ENCODE data around the gene ADRB1.

The ADRB1 gene

DNA sequence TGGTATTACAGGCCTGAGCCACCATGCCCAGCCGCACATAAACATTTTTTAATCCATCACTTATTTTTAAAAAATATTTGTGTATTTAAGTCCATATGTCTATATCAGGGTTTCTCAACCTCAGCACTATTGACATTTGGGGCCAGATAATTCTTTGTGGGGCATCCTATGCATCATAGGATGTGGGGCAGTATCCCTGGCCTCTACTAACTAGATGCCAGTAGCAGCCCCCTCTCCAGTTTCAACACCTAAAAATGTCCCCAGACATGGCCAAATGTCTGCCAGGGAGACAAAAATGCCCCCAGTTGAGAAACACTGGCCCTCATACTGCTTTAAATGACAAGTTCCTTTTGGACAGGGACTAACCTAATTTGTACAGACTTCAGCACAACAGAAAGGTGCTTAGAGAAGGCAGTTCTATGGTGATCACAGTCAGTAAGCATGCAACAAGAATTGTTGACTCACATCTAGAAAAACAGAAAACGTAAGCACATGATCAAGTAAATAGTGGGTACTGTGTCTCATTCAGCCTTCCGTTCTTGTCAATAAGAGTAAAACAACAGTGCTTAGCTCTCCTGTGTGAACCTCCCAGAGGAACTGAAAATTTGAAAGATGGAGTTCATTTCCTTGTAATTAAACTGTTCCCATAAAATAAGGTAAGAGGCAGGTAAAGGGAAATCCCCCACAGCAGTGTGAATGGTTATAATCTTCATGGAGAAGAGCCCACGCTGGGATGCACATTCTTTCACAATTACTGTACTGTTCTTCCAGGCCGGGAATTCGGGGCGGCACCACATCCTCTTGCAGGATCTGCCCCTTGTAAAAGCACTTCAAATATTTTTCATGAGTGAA lies 17.3 kb upstream of the ADRB1 start:
- no peak for FAIRE-seq

- no peak for FAIRE-seq
These were observed 16.6 kb upstream of the ADRB1 start for GRCh38 chr10:114027041-114027394.

- no peak for FAIRE-seq
These were observed 15.7 kb upstream of the ADRB1 start for GRCh38 chr10:114027951-114028350.

- FAIRE-seq = no peak
These were observed 15.2 kb upstream of the ADRB1 start for GRCh38 chr10:114028425-114028824.

DNA sequence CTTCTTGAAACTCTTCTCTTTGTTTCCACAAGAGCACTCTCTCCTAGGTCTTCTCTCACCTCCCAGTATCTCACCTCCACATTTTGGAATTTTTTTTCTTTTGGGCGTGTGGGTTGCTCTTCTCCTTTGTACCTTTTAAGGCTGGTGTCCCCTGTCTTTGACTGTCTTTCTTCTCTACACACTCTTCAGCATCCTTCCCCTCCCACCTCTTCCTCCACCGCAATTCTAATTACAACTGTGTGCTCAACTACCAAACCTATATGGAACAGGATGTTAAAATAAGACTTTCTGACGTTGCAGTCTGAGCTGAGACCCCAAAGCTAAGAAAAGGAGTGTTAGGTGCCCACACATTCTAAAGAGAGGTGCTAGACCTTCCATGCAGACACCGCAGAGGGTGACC lies 14.0 kb upstream of the ADRB1 start:
- no peak for FAIRE-seq

DNA sequence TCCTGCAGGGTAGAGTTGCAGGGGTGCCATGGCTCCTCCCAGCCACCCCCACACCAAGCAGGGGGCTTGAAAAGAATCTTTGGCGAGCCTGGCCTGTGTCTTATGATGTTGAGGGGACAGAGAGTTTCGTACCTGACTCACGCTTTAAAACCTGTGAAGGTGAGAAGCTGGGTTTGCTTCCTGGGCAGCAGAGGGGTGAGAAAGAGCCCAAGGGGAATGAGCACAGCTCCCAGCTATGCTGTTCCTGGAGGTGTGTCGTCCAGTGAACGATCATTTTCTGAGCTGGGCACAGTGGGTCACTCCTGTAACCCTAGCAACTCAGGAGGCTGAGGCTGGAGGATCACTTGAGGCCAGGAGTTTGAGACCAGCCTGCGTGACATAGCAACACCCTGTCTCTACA lies 13.5 kb upstream of the ADRB1 start:
- FAIRE-seq = no peak

GRCh38 chr10:114031073-114031972 lies 12.3 kb upstream of the ADRB1 start:
- no peak for FAIRE-seq

GRCh38 chr10:114033566-114033965 lies 10.1 kb upstream of the ADRB1 start:
- FAIRE-seq = peak; percentile 88

- no peak for FAIRE-seq
These were observed 8.6 kb upstream of the ADRB1 start for GRCh38 chr10:114034923-114035645.

GRCh38 chr10:114035791-114036190 lies 7.9 kb upstream of the ADRB1 start:
- FAIRE-seq = peak; percentile 41

- FAIRE-seq = no peak
These were observed 4.8 kb upstream of the ADRB1 start for GRCh38 chr10:114038819-114039218.

- no peak for FAIRE-seq
These were observed 2.5 kb upstream of the ADRB1 start for GRCh38 chr10:114041166-114041565.

GRCh38 chr10:114042895-114043531 lies 653 bp upstream of the ADRB1 start:
- FAIRE-seq = no peak

DNA sequence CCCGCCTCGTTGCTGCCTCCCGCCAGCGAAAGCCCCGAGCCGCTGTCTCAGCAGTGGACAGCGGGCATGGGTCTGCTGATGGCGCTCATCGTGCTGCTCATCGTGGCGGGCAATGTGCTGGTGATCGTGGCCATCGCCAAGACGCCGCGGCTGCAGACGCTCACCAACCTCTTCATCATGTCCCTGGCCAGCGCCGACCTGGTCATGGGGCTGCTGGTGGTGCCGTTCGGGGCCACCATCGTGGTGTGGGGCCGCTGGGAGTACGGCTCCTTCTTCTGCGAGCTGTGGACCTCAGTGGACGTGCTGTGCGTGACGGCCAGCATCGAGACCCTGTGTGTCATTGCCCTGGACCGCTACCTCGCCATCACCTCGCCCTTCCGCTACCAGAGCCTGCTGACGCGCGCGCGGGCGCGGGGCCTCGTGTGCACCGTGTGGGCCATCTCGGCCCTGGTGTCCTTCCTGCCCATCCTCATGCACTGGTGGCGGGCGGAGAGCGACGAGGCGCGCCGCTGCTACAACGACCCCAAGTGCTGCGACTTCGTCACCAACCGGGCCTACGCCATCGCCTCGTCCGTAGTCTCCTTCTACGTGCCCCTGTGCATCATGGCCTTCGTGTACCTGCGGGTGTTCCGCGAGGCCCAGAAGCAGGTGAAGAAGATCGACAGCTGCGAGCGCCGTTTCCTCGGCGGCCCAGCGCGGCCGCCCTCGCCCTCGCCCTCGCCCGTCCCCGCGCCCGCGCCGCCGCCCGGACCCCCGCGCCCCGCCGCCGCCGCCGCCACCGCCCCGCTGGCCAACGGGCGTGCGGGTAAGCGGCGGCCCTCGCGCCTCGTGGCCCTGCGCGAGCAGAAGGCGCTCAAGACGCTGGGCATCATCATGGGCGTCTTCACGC lies 825 bp downstream of the ADRB1 start:
- FAIRE-seq = no peak

- no peak for FAIRE-seq
These were observed 1.7 kb downstream of the ADRB1 start for GRCh38 chr10:114045136-114046086.

DNA sequence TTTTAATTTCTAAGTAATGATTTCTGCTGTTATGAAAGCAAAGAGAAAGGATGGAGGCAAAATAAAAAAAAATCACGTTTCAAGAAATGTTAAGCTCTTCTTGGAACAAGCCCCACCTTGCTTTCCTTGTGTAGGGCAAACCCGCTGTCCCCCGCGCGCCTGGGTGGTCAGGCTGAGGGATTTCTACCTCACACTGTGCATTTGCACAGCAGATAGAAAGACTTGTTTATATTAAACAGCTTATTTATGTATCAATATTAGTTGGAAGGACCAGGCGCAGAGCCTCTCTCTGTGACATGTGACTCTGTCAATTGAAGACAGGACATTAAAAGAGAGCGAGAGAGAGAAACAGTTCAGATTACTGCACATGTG lies 2.4 kb downstream of the ADRB1 start:
- FAIRE-seq = no peak

DNA sequence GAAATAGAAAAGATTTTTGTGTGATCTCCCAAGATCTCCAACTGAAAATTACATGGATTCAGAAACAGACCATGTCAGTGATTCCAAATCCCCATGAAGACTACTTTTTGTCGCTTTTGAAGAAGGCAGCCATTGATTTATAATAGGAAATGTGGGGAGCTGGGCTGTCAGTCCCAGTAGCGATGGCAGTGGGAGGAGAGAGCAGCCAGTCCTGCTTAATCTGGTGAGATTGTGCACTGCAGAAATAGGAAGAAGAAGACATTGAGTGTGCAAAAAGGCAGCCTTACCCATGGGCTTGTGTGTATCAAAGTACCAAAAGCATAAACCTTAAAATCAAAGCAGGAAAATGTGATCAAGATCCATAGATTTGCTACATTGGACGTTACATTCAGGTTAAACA lies 4.8 kb downstream of the ADRB1 start:
- no peak for FAIRE-seq

- FAIRE-seq = no peak
These were observed 8.0 kb downstream of the ADRB1 start for GRCh38 chr10:114051714-114052113.

GRCh38 chr10:114052255-114052654 lies 8.6 kb downstream of the ADRB1 start:
- FAIRE-seq = no peak

DNA sequence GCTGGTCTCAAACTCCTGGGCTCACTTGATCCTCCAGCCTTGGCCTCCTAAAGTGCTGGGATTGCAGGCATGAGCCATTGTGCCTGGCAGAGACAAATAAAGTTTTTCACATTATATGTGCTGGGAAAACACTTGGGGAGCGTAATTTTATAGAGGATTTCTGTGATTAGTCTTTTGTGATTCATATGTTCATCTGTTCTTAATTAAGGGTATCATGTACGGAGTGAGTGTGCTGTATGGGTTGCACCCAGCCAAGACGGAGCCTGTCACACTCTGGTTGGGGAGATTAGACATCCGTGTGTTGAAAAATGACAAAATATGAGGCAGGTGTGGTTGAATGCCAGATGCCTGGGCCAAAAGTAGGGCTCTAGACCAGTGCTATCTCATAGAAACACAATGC lies 10.3 kb downstream of the ADRB1 start:
- FAIRE-seq = no peak

DNA sequence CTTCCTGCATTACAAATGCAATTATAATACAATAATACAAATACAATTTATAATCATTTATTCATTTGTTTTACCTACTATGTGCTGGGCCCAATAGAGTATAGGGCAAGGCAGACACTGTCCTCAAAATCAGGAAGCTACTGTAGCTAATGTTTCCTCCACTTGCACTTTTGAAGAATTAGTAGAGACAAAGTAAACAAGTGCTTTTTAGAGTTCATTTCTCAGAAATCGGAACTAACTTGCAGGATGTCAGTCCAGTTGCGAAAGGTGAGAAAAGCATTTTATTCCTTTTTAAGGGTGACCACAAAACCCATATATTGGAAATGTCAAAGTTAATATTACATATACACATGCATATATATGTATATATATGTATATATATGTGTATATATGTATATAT lies 14.2 kb downstream of the ADRB1 start:
- no peak for FAIRE-seq
